H1 (cell line): ENCODE results near the gene GRB7. TPM values are rescaled to one million over a fixed set of nuclear protein-coding genes. Genes with fewer than 3 reads are reported as not detected.

Experiments
- CTCF ChIA-PET: fragments of 300-600 bp; sonication (Branson Sonifier 250); formaldehyde crosslinking; loops from one replicate; lab custom pipeline; 2021; ENCODE audit not compliant: partially characterized antibody; lab: Charles Lee
- POLR2A ChIA-PET: fragments of 300-600 bp; sonication (Branson Sonifier 250); formaldehyde crosslinking; loops from one replicate; lab custom pipeline; 2021; ENCODE audit warnings: inconsistent platforms; ENCODE audit not compliant: partially characterized antibody; lab: Charles Lee
- DNase-seq, 2 experiments: peaks; one replicate each; pipeline versions ENCODE4 v3.0.0 to v3.0.0-alpha.2; 2010 to 2022; ENCODE audit warnings: low spot score in 2 of 2, low read depth in 1 of 2, mixed read lengths in 1 of 2
- FAIRE-seq: peaks from 2 replicates; lab custom pipeline; 2011; peaks lifted over from hg19 to GRCh38; lab: Jason Lieb, UNC
- H2AFZ ChIP-seq: 2 replicates; pipeline ENCODE4 v1.8.1; 2012; ENCODE audit warnings: low read length, inconsistent platforms
- H2AK5ac ChIP-seq: 2 replicates; pipeline ENCODE4 v1.6.1; 2013; ENCODE audit warnings: low read depth, low read length
- H2BK120ac ChIP-seq: replicated peaks from 2 replicates; pipeline ENCODE3; 2013; ENCODE audit warnings: low read depth, low read length, inconsistent platforms
- H2BK12ac ChIP-seq: 2 replicates; pipeline ENCODE4 v1.6.1; 2013; ENCODE audit warnings: low read depth, low read length
- H2BK15ac ChIP-seq: 2 replicates; pipeline ENCODE4 v1.6.1; 2013; ENCODE audit warnings: low read length
- H2BK20ac ChIP-seq: 2 replicates; pipeline ENCODE4 v1.6.1; 2013; ENCODE audit warnings: low read length
- H2BK5ac ChIP-seq: 2 replicates; pipeline ENCODE4 v1.6.1; 2013; ENCODE audit warnings: low read depth, low read length
- H3K14ac ChIP-seq: 2 replicates; pipeline ENCODE4 v1.6.1; 2013; ENCODE audit warnings: inconsistent platforms; ENCODE audit not compliant: insufficient read length
- H3K18ac ChIP-seq: 2 replicates; pipeline ENCODE4 v1.6.1; 2013; ENCODE audit warnings: low read length; ENCODE audit errors: extremely low read depth
- H3K23ac ChIP-seq: 2 replicates; pipeline ENCODE4 v1.6.1; 2013; ENCODE audit warnings: inconsistent platforms; ENCODE audit not compliant: insufficient read length
- H3K23me2 ChIP-seq: 2 replicates; pipeline ENCODE4 v1.6.1; 2013; ENCODE audit warnings: low read depth, low read length
- H3K27ac ChIP-seq: 2 replicates; pipeline ENCODE4 v1.6.1; 2011; ENCODE audit warnings: low read depth, low read length, inconsistent platforms
- H3K27me3 ChIP-seq, 4 experiments: replicated peaks in 1 of 4; 1 replicate in 1 of 4; 2 replicates in 3 of 4; pipeline versions ENCODE4 v1.6.1 to v1.8.1; 2011 to 2013; ENCODE audit warnings: low read length in 3 of 4, mild to moderate bottlenecking in 3 of 4, inconsistent platforms in 2 of 4, mixed read lengths in 2 of 4, moderate library complexity in 1 of 4; ENCODE audit not compliant: control insufficient read depth in 3 of 4, insufficient read depth in 3 of 4; ENCODE audit errors: extremely low read depth in 1 of 4
- H3K36me3 ChIP-seq, 4 experiments: 2 replicates each; pipeline versions ENCODE4 v1.6.1 to v1.8.1; 2011 to 2013; ENCODE audit warnings: mild to moderate bottlenecking in 4 of 4, low read length in 3 of 4, moderate library complexity in 2 of 4, control low read depth in 1 of 4, inconsistent platforms in 1 of 4; ENCODE audit not compliant: insufficient read depth in 4 of 4, control insufficient read depth in 2 of 4
- H3K4ac ChIP-seq: replicated peaks from 2 replicates; pipeline ENCODE3; 2013; ENCODE audit warnings: low read length, low read depth, mixed read lengths, inconsistent platforms; ENCODE audit not compliant: insufficient read length
- H3K4me1 ChIP-seq, 4 experiments: replicated peaks in 1 of 4; 1 replicate in 1 of 4; 2 replicates in 3 of 4; pipeline versions ENCODE4 v1.6.1 to v1.8.1; 2011 to 2013; ENCODE audit warnings: low read length in 3 of 4, inconsistent platforms in 2 of 4, mixed read lengths in 1 of 4; ENCODE audit not compliant: insufficient read depth in 4 of 4, control insufficient read depth in 3 of 4
- H3K4me2 ChIP-seq, 2 experiments: 2 replicates each; pipeline versions ENCODE4 v1.6.1 to v1.8.1; 2011 to 2013; ENCODE audit warnings: low read depth in 2 of 2, low read length in 2 of 2, control low read depth in 1 of 2, inconsistent platforms in 1 of 2, mild to moderate bottlenecking in 1 of 2; ENCODE audit not compliant: insufficient read depth in 1 of 2
- H3K4me3 ChIP-seq, 4 experiments: fragments of 200-600, 300-600 bp in 1 of 4; sonication (generic), shearing (Covaris generic), sonication (Bioruptor Twin) in 1 of 4; 2 replicates each; pipeline versions ENCODE4 v1.5.1 to v1.8.1; 2011 to 2016; ENCODE audit warnings: low read length in 4 of 4, low read depth in 3 of 4, control low read depth in 2 of 4, inconsistent platforms in 2 of 4, mild to moderate bottlenecking in 2 of 4, mixed read lengths in 1 of 4, moderate library complexity in 1 of 4; ENCODE audit not compliant: insufficient read depth in 2 of 4; ENCODE audit errors: extremely low read depth in 1 of 4
- H3K56ac ChIP-seq: replicated peaks from 2 replicates; pipeline ENCODE3; 2013; ENCODE audit warnings: low read depth, mild to moderate bottlenecking, mixed read lengths, low read length, inconsistent platforms; ENCODE audit not compliant: insufficient read length
- H3K79me1 ChIP-seq: 2 replicates; pipeline ENCODE4 v1.6.1; 2013; ENCODE audit warnings: low read depth, low read length, control low read depth
- H3K79me2 ChIP-seq, 2 experiments: 2 replicates each; pipeline versions ENCODE4 v1.6.1 to v1.8.1; 2012 to 2013; ENCODE audit warnings: low read length in 2 of 2, mild to moderate bottlenecking in 2 of 2, inconsistent platforms in 1 of 2; ENCODE audit not compliant: insufficient read depth in 2 of 2, control insufficient read depth in 1 of 2
- H3K9ac ChIP-seq, 4 experiments: replicated peaks in 1 of 4; 1 replicate in 1 of 4; 2 replicates in 3 of 4; pipeline versions ENCODE4 v1.6.1 to v1.8.1; 2011 to 2013; ENCODE audit warnings: low read depth in 3 of 4, low read length in 3 of 4, control low read depth in 2 of 4, mild to moderate bottlenecking in 2 of 4, moderate library complexity in 2 of 4, inconsistent platforms in 1 of 4; ENCODE audit errors: extremely low read depth in 1 of 4
- H3K9me3 ChIP-seq, 2 experiments: 2 replicates each; pipeline versions ENCODE4 v1.6.1 to v1.8.1; 2012 to 2013; ENCODE audit warnings: mild to moderate bottlenecking in 2 of 2, moderate library complexity in 2 of 2, control low read depth in 1 of 2, inconsistent platforms in 1 of 2, low read depth in 1 of 2, low read length in 1 of 2, mixed read lengths in 1 of 2; ENCODE audit not compliant: insufficient read depth in 2 of 2
- H4K20me1 ChIP-seq, 2 experiments: replicated peaks in 1 of 2; 2 replicates each; pipeline versions ENCODE3 to v1.8.1; 2011 to 2013; ENCODE audit warnings: inconsistent platforms in 2 of 2, low read length in 2 of 2, mild to moderate bottlenecking in 1 of 2; ENCODE audit not compliant: insufficient read depth in 2 of 2, control insufficient read depth in 1 of 2
- H4K5ac ChIP-seq: 2 replicates; pipeline ENCODE4 v1.6.1; 2013; ENCODE audit warnings: low read length, low read depth, mixed read lengths, inconsistent platforms; ENCODE audit not compliant: insufficient read length
- H4K8ac ChIP-seq: 2 replicates; pipeline ENCODE4 v1.8.0; 2013; ENCODE audit warnings: mild to moderate bottlenecking, moderate library complexity, low read length, inconsistent platforms; ENCODE audit not compliant: insufficient read depth; ENCODE audit errors: extremely low read depth
- H4K91ac ChIP-seq: replicated peaks from 2 replicates; pipeline ENCODE3; 2013; ENCODE audit warnings: low read length, mixed read lengths, inconsistent platforms; ENCODE audit not compliant: insufficient read length
- BRCA1 ChIP-seq: IDR thresholded peaks from 2 replicates; pipeline ENCODE4 v1.6.1; 2012; ENCODE audit warnings: low read depth, low read length, improper control_type of control experiment
- CEBPB ChIP-seq: IDR thresholded peaks from 2 replicates; pipeline ENCODE4 v1.6.1; 2012; ENCODE audit warnings: low read depth, low read length
- CTCF ChIP-seq, 3 experiments: IDR thresholded peaks; 1 replicate in 2 of 3; 2 replicates in 1 of 3; pipeline versions ENCODE4 v1.5.1 to v1.6.1; 2011; ENCODE audit warnings: low read length in 3 of 3, mild to moderate bottlenecking in 3 of 3, inconsistent platforms in 2 of 3, low read depth in 1 of 3, moderate library complexity in 1 of 3; ENCODE audit not compliant: insufficient read depth in 1 of 3; ENCODE audit errors: control extremely low read depth in 1 of 3
- NRF1 ChIP-seq: IDR thresholded peaks from 2 replicates; pipeline ENCODE4 v1.6.1; 2011; ENCODE audit warnings: mild to moderate bottlenecking, low read depth, low read length, improper control_type of control experiment
- POU5F1 ChIP-seq: IDR thresholded peaks from 2 replicates; pipeline ENCODE4 v1.6.1; 2011; ENCODE audit warnings: low read depth, mild to moderate bottlenecking, low read length, moderate library complexity
- SIX5 ChIP-seq: IDR thresholded peaks from 2 replicates; pipeline ENCODE4 v1.6.1; 2011; ENCODE audit warnings: mild to moderate bottlenecking, low read depth, low read length
- TAF1 ChIP-seq: IDR thresholded peaks from 2 replicates; pipeline ENCODE4 v1.6.1; 2011; ENCODE audit warnings: mild to moderate bottlenecking, low read depth, low read length
- TBP ChIP-seq: IDR thresholded peaks from 2 replicates; pipeline ENCODE4 v1.6.1; 2011; ENCODE audit warnings: low read depth, low read length, improper control_type of control experiment
- YY1 ChIP-seq: IDR thresholded peaks from 2 replicates; pipeline ENCODE4 v1.6.1; 2011; ENCODE audit warnings: low read depth, mild to moderate bottlenecking, low read length
- WGBS, 2 experiments: shearing (Covaris generic) in 1 of 2; methylation state at CpG; one replicate each; pipeline versions ENCODE4 v1.1.6 to v1.1.7; 2013 to 2015; ENCODE audit warnings: low lambda C conversion rate in 2 of 2, mixed read lengths in 2 of 2, inconsistent platforms in 1 of 2, low coverage in 1 of 2, missing lambda C conversion rate in 1 of 2; ENCODE audit not compliant: insufficient replicate concordance in 2 of 2, insufficient coverage in 1 of 2, insufficient read length in 1 of 2; ENCODE audit errors: extremely low coverage in 1 of 2, missing lambda C conversion rate in 1 of 2; 5-methylcytosine and 5-hydroxymethylcytosine counted together
- polyA plus RNA-seq, 7 experiments: library from polyadenylated mRNA; depleted of rRNA in 3 of 7; stranded (reverse) in 5 of 7; unstranded in 2 of 7; fragments of >200 nt in 5 of 7; fragments of 200-250 nt in 2 of 7; gene quantifications; 1 replicate in 5 of 7; 2 replicates in 1 of 7; 4 replicates in 1 of 7; pipeline versions ENCODE4 v1.2.1 to v1.2.3, GENCODE V29; 2011 to 2013; ENCODE audit warnings: missing spikeins in 2 of 7, mixed read lengths in 2 of 7
- total RNA-seq: library from RNA; stranded (reverse); fragmentation: NEBNext Ultra II Directional; extraction: Animal tissue kit (Norgen Biotek cat#: 25700); gene quantifications from 2 replicates; pipeline ENCODE4 v1.2.1, GENCODE V29; 2021
- TF ChIP-seq, protein P1 (sequence below): IDR thresholded peaks from 2 replicates; pipeline ENCODE4 v1.6.1; 2012; ENCODE audit warnings: low read length, inconsistent platforms

The GRB7 gene
- total and polyA plus RNA-seq, 2 of the 8 experiments (the other 6 are each of a cell fraction or from before 2014, with no cell fraction given): 32.2 to 41.5 TPM

GRCh38 chr17:39769974-39770587 lies 32.3 kb downstream of the GRB7 start:
- no peak overlapping the region for H2AFZ ChIP-seq
- H3K23me2 ChIP-seq: no peaks in the 10 kb centered on the region
- ChIA-PET POLR2A (no interaction called here), CTCF (interaction anchor here (1.2 kb wide), 1 partner anchor 18 kb away, joined by 3 read pairs; no protein-coding TSS in a partner anchor)
- H3K9ac ChIP-seq: no peak overlapping the region
- H2BK5ac ChIP-seq: no peak overlapping the region
- no peaks in the 10 kb centered on the region for H3K9me3 ChIP-seq
- H4K20me1 ChIP-seq: no peaks in the 10 kb centered on the region
- no peak overlapping the region for H3K23ac ChIP-seq
- no peaks in the 10 kb centered on the region; a peak in 1 of 7 replicates for H3K4me1 ChIP-seq
- no peak overlapping the region for H2BK20ac ChIP-seq
- no peak overlapping the region for H3K4me2 ChIP-seq
- H2BK12ac ChIP-seq: no peak overlapping the region
- no peak overlapping the region for H2AK5ac ChIP-seq
- no peaks in the 10 kb centered on the region for H3K36me3 ChIP-seq
- H4K8ac ChIP-seq: no peak overlapping the region
- no peak overlapping the region for H4K5ac ChIP-seq
- no peak overlapping the region for H2BK120ac ChIP-seq
- no peak overlapping the region for H4K91ac ChIP-seq
- no peaks in the 10 kb centered on the region for H3K79me1 ChIP-seq
- H3K18ac ChIP-seq: no peak overlapping the region
- H3K27me3 ChIP-seq: no peaks in the 10 kb centered on the region
- WGBS, 2 experiments: 89% methylated on average over 8 of the region's 8 CpGs; no CpG with 5 or more reads in 1 of the 2 experiments
- no peak for DNase-seq
- no peak overlapping the region for H3K27ac ChIP-seq
- H3K56ac ChIP-seq: no peak overlapping the region
- no peak overlapping the region for H2BK15ac ChIP-seq
- no peaks in the 10 kb centered on the region for H3K79me2 ChIP-seq
- no peak overlapping the region for H3K4ac ChIP-seq
- no peak for FAIRE-seq
- H3K4me3 ChIP-seq: no peak overlapping the region
- H3K14ac ChIP-seq: no peak overlapping the region
- TF ChIP-seq POU5F1 (no peak), TBP (no peak), YY1 (no peak), SIX5 (no peak), NRF1 (no peak), BRCA1 (no peak), CEBPB (no peak), CTCF (IDR thresholded peaks at IDR 0.05; ENCODE audit: control extremely low read depth in 1 of 3, insufficient read depth in 1 of 3, low read depth in 1 of 3, low read length in 3 of 3) (no peak), TAF1 (no peak)
- TF ChIP-seq, protein P1, sequence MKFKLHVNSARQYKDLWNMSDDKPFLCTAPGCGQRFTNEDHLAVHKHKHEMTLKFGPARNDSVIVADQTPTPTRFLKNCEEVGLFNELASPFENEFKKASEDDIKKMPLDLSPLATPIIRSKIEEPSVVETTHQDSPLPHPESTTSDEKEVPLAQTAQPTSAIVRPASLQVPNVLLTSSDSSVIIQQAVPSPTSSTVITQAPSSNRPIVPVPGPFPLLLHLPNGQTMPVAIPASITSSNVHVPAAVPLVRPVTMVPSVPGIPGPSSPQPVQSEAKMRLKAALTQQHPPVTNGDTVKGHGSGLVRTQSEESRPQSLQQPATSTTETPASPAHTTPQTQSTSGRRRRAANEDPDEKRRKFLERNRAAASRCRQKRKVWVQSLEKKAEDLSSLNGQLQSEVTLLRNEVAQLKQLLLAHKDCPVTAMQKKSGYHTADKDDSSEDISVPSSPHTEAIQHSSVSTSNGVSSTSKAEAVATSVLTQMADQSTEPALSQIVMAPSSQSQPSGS: no peak
